IPS-NIHi7 (cell line): ENCODE data around the gene GPR146.

Experiments used
- DNase-seq: peaks from one replicate; pipeline ENCODE4 v3.0.0; 2012; ENCODE audit warnings: mixed read lengths; ENCODE audit errors: extremely low spot score

Gene GPR146

DNA sequence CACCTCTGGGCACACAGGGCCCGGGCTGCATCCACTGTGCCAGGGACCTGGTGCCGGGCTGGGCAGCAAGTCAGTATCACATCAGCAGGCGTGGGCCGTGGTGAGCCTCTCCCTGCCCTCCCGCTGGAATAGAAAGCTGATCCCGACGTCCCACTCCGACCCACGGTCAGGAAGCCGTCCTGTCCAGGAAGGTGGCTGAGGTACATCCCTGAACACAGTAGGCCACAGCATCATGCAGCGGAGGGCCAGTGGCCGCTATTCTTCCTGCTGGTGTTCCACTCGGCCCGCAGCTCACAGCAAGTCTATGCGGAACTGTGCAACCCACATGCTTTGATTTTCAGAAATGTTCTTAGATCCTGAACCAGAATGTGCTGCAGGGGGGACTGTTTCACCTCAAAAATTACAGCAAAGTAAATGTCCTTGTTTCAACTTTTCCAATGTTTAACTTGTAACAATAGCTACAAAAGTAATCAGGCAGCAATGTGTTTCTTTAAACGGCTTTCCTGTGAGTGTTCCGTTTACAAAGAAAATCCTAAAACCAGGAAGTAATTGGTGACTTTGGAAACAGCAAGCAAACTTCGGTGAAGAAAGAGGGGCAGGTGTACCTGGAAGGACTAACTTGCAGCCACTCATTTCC is 676 bp upstream of the GPR146 start:
- no peak for DNase-seq

DNA sequence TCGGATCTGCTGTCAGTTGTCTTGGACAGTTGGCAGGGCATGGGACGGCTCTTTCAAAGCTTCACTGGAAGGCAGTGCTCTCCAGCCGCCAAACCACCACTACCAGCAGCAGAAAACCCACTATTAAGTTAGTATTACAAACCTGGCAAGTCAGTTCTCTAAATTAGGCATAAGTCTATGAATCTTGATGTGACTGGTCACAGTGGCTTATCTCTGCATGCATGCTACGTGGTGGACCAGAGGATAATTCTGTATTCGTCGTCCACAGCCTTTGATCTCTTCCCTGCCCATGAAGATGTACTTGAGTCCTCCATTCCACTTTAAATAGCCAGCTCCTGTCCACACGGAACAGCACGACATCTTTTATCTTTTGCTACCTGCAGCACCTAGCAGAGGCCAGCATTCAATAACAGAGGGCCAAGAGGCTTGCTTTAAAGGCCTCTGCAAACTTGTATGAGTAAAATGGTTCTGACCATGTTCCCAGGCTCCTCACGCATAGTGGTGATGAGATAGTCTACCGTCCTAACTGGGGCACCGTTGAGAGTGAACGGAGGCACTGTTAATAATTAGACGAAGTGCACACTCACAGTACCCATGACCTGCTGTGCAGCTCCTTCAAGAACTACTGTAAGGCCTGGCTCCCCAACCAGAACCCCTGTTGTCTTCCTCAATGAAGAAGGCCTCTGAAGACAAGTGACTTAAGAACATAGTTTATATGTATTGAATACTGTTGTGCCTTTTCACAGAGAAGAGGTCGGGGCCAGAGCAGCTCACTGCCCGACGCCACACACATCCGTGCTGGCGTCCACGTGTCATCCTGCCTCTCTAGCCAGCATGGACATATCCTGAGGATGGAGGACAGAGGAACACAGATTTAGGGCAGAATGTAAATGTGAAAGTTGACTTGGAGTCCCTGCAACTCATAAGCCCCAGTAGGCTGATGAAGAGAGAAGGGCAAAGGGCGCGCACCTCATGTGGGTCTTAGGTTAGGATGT is 1.0 kb downstream of the GPR146 start:
- DNase-seq, result no peak

DNA sequence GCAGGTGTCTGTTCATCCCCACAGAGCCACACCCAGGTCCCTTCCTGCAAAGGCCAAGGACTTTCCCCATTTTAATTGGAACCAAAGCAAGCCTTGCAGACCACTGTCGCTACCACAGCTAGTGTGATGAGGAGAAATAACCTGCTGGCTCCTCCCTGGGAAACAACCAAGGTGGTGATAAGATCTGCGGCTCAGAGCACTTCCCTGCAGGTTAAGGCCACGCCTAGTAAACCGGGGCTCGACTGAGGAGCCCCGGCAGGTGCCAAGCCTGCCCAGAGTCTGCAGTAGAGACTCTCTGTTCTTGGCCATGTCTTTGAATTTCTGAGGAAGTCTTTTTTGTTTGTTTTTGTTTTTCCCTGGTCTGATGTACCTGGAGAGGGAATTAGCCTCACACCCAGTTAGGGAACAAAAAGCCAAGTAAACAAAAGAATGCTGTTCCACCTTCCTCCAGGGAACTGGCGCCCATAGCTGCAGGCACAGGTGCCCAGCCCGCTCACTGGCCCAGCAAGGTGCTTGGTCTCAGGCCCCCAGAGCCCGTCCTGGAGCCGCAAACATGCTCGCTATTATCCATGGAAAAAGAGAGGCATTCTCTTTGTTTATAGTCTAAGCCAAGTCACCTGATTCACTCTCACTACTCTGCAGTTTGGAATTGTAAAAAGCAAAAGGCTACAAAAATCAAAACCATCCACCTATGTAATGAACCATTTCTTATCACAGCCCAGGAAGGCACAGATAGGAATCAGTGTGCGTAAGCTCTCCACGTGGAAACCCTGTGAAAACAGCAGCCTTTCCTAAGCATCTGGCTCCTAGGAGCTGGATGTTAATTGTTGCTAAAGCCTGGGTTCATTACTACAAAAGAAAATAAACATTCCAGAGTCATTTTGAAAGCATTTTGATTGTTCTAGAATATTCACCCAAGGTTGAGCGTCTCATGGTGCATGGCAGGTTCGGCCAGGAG is 2.7 kb downstream of the GPR146 start:
- no peak for DNase-seq

DNA sequence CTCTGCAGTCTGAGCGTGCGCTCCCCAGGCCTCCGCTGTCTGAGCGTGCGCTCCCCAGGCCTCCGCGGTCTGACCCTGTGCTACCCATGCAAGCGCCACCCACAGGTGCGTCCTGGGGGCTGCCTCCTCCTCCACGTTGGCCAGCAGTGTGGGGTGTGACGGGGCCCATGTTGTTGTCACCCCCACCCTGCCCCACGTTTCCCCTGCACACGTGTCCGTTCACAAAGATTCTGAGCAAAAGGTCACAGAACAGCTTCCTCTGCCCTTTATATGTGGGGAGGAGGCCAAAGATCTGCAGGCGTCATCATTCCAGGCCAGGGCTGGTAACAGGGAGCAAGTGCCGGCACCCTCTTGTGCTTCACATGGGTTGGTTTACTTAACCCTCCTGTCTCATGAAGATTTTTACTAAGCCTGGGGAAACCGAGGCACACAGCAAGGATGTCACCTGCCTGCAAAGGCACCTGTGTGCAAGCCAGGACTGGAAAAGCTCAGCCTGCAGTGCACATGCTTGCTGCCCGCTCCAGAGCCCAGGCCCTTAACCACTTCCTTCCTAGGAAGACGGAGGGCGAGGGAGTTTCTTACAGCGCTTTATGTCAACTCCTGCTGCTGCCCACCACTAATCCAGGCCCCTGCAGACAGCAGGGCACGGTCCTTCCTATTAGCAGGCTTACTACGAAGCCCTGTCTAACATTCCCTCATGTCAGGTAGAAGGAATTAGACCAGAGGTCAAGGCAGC is 4.8 kb downstream of the GPR146 start:
- DNase-seq, result no peak

DNA sequence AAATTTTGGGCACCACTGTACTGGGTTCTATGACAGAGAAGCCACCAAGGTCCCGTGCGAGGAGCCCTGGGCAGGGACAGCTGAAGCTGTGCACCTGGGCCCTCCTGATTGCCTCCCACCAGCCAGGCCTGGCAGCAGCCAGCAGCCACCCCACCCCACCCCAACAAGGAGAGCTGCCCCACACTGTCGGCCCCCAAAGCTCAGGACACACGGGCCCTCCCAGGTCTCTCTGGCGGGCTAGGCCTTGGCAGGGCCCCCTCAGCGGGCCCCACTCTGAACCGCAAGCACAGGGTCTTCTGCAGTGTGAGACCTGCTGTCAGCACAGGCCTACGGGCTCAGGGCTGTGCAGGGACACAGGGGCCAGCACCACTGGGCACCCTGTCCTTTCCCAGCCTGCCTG is 5.5 kb downstream of the GPR146 start:
- no peak for DNase-seq

DNA sequence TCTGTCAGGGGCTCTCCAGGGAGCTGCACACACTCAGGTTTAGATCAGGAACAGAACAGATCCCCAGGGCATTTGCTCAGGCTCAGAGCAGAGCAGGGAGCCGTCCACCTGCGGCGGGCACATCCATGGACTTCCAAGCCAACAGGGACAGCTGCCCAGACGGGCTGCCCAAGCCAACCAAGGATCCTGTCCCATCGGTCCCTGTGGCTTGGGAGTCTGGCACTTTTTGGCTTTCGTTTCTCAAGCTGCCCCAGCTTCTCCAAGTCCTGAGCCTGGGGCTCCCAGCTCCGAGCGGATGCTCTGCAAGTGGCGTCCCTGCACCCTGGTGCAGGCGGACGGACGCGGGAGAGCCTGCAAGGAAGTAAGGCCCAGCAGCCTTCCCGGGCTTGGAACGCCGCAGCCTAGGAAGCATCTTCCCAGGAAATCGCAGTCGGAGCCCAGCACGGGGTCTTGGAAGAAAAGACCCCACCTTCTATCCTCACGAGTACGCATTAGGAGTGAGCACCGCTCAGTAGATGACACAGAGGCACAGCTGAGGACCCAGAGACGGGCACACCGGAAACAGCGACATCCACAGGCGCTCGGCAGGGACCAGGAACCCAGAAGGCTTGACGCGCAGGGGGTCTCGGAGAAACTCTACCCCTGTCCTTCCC is 6.0 kb downstream of the GPR146 start:
- no peak for DNase-seq

DNA sequence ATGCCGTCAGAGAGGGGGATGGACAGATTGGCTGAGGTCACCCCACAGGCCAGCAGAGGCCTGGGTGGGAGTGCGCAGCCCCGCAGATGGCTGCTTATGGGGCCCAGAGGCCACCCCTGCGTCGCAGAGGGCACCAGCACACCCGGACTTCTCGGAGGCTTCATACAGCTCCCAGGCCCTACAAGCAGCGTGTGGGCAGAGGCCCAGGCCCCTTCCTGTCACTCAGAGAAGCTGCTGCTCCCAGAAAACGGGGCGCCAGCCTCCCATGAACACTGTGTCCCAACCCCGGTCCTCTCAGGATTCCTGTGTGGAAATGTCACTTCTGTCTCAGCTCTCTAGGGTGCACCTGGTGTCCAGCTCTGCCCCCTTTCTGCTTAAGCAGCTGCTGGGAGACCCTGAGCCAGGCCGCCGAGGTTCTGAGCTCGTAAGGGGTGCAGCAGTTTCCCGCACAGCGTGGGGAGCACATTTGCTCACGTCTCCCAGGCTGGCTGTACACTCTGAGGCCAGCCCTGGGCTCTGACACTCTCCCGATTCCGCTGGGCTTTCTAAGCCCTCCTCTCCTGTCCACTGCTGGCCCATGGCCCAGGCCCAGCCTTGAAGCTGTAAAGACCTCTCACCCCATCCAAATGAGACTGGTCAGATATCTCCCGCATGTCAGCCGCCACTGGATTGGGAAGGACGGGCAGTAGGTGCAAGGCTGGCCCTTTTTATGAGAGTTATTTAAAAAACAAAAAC is 6.8 kb downstream of the GPR146 start:
- no peak for DNase-seq

DNA sequence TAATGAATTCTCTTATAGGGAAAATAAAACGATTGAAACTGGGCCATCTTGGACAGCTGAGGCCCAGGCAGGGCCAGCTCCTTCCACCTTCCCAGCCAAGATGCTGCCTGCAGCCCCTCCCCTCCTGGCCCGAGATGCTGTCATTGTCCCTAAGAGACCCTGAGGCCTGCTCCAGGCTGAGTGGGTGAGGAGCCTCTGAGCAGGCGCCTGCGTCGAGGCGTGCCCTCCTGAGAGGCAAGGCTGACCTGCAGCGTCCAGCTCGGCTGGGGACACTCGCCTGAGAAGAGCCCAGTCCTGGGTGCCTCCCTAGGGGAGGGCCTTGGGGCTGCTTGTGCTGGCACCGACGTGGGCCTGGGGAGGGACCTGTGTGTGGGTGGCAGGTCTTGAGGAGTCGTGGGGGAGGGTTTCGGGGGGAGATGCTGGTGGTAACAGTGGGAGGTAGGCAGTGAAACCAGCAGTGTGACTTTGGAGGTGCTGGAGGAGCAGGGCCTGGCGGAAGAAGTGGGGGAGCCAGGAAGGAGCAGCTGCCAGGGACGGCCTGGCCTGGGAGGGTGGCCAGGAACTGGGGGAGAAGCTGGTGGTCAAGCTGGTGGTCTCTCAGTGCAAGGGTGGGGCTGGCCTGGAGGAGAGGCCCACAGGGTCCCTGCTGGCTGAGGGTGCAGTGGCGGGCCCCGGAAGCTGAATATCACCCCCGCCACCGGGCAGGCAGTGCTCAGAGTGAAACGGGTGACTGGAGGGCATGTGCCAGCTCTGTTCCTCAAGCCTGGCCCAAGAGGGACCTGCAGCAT is 7.9 kb downstream of the GPR146 start:
- DNase-seq, result no peak

DNA sequence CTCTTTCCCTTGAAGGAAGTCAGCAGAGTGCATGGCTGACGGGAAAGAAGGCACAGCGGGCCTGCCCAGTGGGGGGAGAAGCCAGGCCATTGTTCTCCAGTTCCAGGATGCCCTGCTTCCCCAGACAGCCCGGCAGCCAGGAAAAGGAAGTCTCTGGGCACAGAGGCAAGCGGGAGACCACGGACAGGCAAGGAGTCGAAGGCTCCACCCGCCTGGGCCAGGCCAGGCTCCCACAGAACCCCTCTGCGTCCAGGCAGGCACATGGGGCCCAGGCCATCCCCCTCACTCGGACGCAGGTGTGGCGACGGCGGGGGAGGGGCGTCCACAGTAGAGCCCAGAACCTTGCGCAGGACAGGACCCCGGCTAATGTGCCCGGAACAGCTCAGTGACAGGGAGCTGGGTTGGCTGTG is 8.7 kb downstream of the GPR146 start:
- DNase-seq, result peak; percentile 55

DNA sequence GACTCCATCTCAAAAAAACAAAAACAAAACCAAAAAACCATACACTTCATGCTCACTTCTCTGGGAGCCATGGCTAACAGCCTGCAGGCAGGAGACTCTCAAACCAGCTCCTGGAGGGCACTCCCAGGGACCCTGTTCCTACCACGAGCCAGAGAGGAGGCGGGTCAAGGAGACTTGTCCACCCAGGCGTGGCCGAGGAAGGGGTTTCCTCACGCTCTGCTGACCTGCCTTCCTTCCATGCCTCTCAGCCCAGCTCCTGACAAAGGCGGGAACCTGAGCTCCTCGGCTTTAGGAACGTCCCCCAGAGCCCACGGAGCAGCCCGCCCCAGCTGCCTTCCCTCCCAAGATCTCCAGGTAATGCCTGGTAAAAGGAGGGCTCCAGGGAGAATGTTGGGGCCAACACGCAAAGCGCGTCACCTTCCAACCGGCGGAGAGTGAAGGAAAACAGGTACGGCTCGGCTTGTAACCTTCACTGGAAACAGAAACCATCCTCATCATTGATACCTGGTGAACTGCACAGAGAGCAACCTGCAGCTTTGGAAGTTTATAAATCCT is 9.5 kb downstream of the GPR146 start:
- no peak for DNase-seq

DNA sequence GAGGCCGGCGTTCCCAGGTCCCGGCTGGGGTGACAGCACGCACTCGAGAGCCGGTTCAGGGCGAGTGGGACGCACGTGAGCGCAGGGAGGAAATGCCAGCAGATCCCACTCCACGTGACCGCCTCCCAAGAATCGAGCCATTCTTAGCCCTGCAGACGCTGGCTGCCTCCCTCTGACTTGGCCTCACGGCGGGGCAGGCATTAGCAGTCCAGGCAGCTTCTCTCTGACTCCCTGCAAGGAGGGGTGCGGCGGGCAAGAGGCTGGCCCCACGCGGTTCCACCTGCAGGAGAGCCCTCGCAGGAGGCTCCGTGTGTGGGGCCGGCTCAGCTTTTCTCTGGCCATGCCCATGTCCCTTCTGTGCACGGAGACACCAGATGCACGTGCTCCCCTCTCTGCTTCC is 10.1 kb downstream of the GPR146 start:
- DNase-seq, result no peak

DNA sequence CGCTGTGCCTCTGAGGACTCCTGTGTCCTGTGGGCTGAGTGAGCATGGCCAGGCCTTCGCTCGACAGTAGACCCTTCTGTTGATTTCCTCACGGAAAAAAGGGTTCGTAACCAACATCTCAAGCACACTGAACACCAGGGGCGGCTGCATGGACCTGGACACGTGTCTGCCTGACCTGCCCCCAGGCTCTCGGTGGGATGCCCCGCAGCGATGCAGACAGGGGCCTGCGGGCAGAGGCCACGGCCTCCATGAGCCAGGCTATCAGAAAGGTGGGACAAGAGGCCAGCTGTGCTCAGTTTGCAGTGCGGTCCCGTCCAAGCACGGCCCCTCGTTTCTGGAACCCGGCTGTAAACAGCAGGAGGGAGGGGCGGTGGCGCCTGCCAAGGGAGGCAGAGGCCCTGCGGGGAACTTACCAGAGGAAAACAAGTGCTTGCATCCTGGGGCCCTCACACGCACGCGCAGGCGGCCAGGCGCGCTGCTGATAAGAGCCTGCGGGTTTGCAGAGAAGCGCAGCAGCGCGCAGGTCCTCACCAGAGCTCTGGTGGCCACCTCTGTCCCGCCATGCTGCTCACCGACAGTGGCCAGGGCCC is 10.6 kb downstream of the GPR146 start:
- no peak for DNase-seq

DNA sequence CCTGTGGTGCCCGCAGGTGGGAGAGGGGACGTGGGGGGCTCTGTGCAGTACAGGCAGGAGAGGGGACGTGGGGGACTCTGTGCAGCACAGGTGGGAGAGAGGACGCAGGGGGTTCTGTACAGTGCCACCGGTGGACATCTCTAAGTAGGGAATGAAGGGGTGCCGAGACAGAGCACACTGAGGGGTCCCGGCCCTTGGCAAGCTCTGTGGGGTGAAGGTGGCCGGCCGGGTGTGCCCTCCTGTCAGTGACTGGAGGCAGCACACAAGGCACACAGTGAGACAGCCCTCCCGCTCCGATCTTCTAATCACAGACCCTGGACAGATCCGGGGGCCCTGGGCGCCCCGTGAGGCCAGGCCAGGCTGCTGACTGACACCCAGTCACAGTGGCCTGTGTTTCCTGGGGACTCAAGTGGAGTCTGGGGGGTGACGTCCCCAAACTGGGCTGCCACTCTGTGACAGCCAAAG is 11.2 kb downstream of the GPR146 start:
- no peak for DNase-seq

DNA sequence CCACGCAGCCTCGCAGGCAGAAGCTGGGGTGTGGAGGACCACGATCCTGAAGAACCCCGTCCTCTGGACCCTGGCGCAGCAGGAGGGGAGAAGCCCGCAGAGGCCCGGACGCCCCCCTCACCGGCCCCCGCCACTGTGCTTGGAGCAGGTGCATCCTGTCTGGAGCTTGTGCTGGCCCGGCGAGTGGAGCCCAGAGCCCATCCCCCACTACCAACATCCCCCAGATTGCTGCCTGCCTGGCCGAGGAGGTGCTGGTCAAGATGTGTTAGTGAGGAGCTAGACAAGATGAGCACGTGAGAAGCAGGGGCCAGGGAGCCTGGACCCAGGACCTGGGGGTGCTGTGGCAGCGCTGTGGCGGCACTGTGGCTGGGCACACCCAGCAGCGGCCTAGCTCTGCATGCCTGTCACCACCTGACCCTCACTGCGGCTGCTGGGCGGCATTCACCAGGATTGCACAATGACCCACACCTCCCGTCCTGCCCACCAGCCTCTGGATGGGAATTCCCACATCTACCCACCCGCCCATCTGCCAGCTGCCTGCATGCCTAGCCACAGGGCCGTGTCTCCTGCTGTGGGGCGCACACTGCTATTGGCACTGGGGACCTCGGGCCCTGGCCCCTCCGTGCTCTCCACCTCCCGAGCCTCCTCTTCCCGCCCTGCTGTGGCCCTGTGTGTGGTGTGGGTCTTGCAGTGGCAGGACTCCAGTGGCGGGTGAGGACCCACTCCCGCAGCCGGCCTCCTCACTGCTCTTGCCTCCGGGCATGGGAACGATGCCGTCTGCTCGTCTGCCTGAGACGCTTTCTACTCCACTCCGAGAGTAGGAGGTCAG is 11.8 kb downstream of the GPR146 start:
- DNase-seq, result no peak

DNA sequence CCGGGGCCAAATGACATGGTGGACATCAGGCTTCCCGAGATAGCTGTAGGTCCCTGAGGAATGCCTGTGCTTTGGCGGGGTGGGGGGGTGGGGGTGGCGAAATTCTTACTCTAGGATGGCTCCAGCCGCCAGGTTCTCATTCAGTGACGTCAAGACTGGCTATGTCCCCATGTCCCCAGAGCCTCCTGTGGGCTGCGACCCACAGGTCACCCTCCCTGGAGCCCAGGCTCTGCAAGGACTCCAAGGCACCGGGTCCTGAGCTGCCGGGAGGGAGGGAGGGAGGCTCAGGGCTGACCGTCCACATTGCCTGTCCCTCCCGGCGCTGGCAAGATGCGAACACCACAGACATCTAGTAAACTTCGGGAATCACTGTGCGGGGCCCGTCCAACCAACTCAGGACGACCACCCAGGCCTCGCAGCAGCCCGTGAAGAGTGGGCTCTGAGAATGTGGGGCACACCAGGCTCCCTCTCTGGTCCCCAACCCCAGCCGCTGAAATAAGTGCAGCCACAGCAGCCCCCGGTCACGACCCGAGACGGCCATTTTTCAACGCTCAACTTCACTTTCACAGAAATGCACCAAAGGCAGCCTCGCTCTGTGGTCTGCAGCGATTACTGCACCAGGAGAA is 12.6 kb downstream of the GPR146 start:
- no peak for DNase-seq

DNA sequence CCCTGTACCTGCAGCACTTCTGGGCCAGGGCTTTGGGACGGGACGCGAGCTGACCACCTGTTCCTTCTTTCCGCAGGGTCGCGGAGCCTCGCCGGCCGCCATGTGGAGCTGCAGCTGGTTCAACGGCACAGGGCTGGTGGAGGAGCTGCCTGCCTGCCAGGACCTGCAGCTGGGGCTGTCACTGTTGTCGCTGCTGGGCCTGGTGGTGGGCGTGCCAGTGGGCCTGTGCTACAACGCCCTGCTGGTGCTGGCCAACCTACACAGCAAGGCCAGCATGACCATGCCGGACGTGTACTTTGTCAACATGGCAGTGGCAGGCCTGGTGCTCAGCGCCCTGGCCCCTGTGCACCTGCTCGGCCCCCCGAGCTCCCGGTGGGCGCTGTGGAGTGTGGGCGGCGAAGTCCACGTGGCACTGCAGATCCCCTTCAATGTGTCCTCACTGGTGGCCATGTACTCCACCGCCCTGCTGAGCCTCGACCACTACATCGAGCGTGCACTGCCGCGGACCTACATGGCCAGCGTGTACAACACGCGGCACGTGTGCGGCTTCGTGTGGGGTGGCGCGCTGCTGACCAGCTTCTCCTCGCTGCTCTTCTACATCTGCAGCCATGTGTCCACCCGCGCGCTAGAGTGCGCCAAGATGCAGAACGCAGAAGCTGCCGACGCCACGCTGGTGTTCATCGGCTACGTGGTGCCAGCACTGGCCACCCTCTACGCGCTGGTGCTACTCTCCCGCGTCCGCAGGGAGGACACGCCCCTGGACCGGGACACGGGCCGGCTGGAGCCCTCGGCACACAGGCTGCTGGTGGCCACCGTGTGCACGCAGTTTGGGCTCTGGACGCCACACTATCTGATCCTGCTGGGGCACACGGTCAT is 13.3 kb downstream of the GPR146 start:
- no peak for DNase-seq
